Stimulated activated CD8-positive, alpha-beta memory T cell treated with anti-CD3 and anti-CD28 coated beads, Interleukin-4, amount 100 ng/mL, for 24 hours (primary cell): ENCODE results near the gene PLK1.
"Not testable (repeated sequence)": the region's sequence is repeated elsewhere in the genome, so short reads cannot be mapped to it uniquely, and the experiment has no call there.

Experiments
- DNase-seq: peaks from one replicate; pipeline ENCODE4 v3.0.0-alpha.2; 2020; ENCODE audit warnings: low read depth

PLK1 gene

DNA sequence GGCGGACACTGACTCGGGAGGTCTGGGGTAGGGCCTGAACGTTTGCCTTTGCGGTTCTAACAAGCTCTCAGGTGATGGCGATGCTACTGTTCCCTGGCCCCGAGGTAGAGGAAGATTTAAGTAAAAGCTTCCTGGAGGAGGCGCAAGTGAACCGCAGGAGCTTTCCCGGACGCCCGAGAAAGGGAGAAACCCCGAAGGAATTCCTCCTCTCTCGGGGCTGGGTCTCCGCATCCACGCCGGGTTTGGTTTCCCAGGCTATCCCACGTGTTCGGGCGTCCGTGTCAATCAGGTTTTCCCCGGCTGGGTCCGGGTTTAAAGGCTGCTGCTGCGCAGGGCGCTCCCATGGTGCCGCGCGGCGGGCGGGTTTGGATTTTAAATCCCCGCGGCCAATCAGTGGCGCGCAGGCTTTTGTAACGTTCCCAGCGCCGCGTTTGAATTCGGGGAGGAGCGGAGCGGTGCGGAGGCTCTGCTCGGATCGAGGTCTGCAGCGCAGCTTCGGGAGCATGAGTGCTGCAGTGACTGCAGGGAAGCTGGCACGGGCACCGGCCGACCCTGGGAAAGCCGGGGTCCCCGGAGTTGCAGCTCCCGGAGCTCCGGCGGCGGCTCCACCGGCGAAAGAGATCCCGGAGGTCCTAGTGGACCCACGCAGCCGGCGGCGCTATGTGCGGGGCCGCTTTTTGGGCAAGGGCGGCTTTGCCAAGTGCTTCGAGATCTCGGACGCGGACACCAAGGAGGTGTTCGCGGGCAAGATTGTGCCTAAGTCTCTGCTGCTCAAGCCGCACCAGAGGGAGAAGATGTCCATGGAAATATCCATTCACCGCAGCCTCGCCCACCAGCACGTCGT, at the start of gene PLK1:
Gene PLK1 (plus strand): TSS at position 460 of the 844 bp plus-strand sequence. CDS start 44 bp downstream, at position 504.
- DNase-seq: peak; percentile 60

GRCh38 chr16:23629516-23629915, 49.2 kb upstream of the PLK1 start:
- no peak for DNase-seq

GRCh38 chr16:23631874-23632273, 46.8 kb upstream of the PLK1 start:
- not testable (repeated sequence) for DNase-seq

DNA sequence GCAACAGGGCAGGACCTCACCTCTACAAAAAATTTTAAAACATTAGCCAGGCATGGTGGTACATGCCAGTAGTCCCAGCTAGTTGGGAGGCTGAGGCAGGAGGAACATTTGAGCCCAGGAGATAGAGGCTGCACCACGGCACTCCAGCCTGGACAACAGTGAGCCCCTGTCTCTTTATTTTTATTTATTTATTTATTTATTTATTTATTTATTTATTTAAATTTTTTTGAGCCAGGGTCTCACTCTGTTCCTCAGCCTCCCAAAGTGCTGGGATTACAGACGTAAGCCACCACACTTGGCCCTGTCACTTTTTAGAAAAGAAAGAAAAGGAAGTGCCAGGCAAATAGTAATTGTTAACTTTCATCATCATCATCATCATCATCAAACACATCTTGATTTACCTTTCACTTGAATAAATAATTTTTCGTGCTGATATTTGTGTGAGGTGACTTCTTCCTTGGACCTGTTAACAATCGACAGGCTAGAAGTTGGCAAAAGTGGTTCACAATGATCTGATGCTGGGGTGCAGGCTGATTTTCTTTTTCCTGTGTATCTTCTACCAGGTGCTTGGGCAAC, 44.1 kb upstream of the PLK1 start:
- no peak for DNase-seq

GRCh38 chr16:23635958-23636357, 42.7 kb upstream of the PLK1 start:
- no peak for DNase-seq

DNA sequence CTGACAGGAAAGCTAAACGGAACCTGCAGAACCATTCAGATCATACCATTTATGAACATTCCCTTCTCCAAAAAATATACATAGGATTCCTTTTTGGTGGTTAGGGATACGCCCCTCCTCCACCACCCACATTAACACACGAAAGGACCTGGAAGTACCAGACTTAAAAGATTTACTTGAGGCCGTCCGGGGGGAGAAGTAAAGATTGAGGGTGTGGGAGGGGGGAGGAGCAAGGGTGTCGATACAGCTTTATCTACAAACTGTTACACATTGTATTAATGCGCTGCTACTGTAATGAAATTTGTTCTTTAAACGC, 38.1 kb upstream of the PLK1 start:
- no peak for DNase-seq

DNA sequence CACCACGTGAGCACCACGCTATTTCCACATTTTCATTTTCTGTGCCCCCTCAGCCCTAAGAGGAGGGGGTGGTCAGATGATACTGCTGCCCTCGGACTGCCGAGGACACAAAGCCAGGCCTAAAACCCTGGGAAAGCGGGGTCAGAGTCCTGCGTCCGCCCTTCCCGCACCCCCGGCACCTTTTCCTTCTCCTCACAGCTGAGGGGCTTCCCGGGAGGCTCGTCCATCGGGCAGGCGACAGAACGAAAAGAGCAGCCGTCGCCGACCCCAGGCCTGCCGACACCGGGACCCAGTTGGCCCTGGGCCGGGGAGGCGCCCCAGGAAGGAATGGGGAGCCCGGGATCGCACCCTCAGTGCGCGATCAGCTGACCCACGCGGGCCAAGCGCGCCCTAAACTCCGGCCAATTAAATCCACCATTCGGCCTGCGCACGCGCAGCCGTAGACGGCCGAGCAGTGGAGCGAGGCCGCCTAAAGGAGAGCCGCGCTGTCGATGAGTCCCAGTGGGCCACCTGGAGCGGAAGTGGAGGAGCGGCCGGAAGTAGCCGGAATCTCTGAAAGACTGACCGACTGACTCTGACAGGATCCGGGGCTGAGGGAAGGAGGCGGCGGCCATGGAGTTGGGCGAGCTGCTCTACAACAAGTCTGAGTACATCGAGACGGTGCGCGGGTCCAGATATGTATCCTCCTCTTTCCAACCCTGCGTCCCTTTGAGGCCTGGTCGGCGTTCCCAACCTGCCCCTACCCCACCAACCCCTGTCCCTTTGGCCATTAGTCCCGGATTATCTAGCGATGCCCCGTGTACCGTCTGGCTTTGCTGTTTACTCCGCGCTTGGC, 37.5 kb upstream of the PLK1 start, which contains the start of the genes DCTN5 and PALB2:
Gene DCTN5 (plus strand): TSS at position 536 of the 835 bp plus-strand sequence. CDS start 77 bp downstream, at position 613.
Gene PALB2 (minus strand): TSS at position 380 of the 835 bp plus-strand sequence. CDS start 153 bp downstream, at position 227.
- peak; percentile 83 for DNase-seq

GRCh38 chr16:23642246-23642774, 36.4 kb upstream of the PLK1 start:
- DNase-seq: no peak

DNA sequence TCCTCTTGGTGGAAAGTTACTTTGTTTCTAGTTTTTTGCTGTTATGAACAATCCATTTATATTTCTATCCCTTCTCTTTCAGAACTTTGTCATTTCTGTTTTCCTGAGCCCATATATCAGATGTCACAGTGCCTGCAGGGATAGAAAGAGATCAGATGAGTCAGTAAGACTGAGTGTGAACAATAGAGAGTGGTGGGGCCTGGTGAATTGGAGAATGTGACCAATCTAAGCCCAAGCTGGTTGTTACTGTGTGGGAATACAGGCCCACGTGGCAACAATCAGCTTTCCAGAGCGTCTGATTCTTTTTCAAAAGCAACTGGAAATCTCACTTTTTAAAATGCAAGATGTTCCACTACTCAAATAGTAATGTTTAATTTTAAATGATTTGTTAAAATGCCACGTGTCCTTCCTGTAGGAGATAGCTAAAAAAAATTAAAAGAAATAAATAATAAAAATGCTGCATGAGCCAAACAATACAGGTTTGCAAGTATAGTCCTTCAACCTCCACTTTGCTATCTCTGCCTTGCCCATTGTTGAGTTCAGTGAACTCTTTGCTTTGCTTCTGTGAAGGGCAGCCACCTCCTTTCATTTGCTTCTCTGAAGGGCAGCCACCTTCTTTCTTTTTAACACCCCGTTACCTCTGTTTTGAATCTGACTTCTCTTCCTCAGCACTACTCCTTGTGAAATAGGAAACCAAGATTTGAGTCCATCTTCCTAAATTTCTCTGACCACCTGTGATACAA, 27.8 kb upstream of the PLK1 start:
- DNase-seq: no peak

DNA sequence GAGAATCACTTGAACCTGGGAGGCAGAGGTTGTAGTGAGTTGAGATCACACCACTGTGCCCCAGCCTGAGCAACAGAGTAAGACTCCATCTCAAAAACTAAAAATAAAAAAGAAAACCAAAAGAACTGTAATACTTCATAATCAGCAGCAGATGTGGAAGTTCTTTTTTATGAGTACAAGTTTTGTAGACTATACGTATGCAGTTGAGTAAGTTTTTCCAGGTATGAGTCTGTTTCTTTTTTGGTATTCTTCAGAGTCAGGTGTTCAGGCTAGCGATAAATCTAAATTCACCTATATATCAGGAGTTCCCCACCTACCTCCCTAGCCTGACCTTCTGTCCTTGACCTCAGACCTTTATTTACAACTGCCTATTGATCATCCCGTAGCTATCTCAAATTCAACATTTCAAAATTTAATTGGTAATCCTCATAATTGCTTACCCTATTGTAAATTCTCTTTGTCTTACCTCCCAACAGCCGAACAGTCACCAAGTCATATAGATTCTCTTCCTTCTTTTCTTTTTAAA, 26.7 kb upstream of the PLK1 start:
- DNase-seq: no peak

GRCh38 chr16:23663918-23664317, 14.8 kb upstream of the PLK1 start:
- DNase-seq: no peak

- DNase-seq: no peak
Measured at GRCh38 chr16:23666571-23667354, 11.9 kb upstream of the PLK1 start.

DNA sequence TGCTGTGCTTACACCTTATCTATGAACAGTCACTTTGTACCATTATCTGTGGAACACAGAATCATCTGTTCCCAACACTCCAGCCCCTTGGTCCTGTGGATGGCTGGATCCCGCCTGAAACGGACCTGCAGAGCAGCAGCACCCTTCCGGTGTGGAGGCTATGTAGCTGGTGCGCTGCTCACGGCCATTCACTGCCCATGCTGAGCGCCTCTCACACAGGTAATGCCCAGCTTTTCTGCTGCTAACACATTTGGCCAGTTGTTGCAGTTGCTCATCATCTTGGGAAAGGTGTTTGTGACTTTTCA, 11.4 kb upstream of the PLK1 start:
- no peak for DNase-seq

- DNase-seq: no peak
Measured at GRCh38 chr16:23668225-23668624, 10.5 kb upstream of the PLK1 start.

GRCh38 chr16:23668873-23669272, 9.8 kb upstream of the PLK1 start:
- DNase-seq: no peak

- DNase-seq: no peak
Measured at GRCh38 chr16:23670137-23670776, 8.4 kb upstream of the PLK1 start.

DNA sequence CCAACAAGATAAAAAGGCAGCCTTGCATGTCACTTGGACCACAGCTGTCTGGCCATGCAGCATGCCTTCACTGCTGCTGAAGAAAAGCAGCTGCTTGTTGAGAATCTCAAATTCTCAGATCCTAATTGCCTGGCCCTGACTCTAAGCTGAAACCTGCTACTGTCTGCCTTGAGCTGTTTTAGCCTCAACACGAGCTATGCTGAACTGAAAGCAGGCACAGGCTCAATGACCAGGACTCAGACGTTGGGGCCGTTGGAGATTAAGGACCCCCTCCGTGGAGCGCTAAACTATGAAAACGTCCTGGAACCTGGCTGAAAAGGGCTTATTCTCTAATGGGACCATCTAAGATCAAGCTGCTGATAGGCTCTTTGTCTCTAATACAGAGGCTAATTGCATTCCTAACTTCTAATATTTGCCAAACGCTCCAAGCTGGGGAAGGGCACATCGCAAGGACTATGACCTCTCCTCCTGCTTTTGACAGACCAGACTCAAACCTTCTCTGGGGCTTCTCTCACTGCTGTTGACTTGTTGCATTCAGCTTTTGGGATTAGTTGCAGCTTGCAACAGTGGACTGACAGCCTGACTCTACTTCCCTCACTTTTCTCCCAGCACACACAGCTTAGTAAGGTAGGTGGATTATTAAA, 4.6 kb upstream of the PLK1 start:
- no peak for DNase-seq

DNA sequence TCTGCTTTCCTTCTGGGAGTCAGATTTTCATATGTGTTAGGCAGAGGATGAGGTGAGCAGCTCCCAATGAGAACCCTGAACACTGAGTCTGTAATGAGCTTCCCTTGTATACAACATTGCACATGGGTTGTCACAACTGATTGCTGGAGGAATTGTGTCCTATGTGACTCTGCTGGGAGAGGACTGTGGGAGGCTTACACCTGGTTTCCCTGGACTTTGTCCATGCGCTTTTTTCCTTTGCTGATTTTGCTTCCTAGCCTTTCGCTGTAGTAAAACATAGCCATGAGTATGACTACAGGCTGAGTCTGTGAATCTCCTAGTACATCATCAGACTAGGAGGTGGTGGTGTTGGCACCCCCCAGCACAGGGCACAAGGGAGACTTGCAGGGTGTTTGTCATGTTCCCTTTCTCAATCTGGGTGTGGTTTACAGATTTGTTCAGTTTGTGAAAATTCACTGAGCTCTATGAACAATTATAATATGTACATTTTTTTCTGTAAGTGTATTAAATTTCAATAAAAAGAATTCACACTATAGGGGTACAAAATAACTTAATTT, 1.7 kb upstream of the PLK1 start:
- no peak for DNase-seq

- no peak for DNase-seq
Measured at GRCh38 chr16:23679274-23679985, 741 bp downstream of the PLK1 start.
